D341Med (cell line): Measurements from ENCODE around the gene PPL.
A peak's percentile ranks its signal among the peaks of the same experiment; 100 is the strongest.
"Not testable (repeated sequence)": the region's sequence is repeated elsewhere in the genome, so short reads cannot be mapped to it uniquely, and the experiment has no call there.

ENCODE experiments used
- DNase-seq: peaks from one replicate; pipeline ENCODE4 v3.0.0; 2012; ENCODE audit warnings: low spot score

Gene PPL

GRCh38 chr16:4909825-4910224 is 27.1 kb downstream of the PPL start:
- no peak for DNase-seq

GRCh38 chr16:4908854-4909401 is 28.0 kb downstream of the PPL start:
- DNase-seq = peak; percentile 20

GRCh38 chr16:4904942-4905615 is 31.9 kb downstream of the PPL start:
- peak; percentile 24 for DNase-seq

GRCh38 chr16:4904108-4904941 is 32.6 kb downstream of the PPL start:
- DNase-seq = peak; percentile 13

GRCh38 chr16:4902038-4902437 is 34.9 kb downstream of the PPL start:
- no peak for DNase-seq

GRCh38 chr16:4900750-4901149 is 36.2 kb downstream of the PPL start:
- no peak for DNase-seq

- no peak for DNase-seq
Measured at GRCh38 chr16:4900036-4900435, 36.9 kb downstream of the PPL start.

GRCh38 chr16:4899474-4899846 is 37.5 kb downstream of the PPL start:
- DNase-seq = no peak

GRCh38 chr16:4898811-4899473 is 38.0 kb downstream of the PPL start:
- no peak for DNase-seq

GRCh38 chr16:4897328-4897727 is 39.6 kb downstream of the PPL start:
- DNase-seq = no peak

- not testable (repeated sequence) for DNase-seq
Measured at GRCh38 chr16:4896761-4897160, 40.2 kb downstream of the PPL start.

- DNase-seq = no peak
Measured at GRCh38 chr16:4895366-4895765, 41.6 kb downstream of the PPL start.

GRCh38 chr16:4894276-4895150 is 42.4 kb downstream of the PPL start:
- DNase-seq = no peak

- no peak for DNase-seq
Measured at GRCh38 chr16:4893103-4893862, 43.7 kb downstream of the PPL start.

- DNase-seq = no peak
Measured at GRCh38 chr16:4892361-4893102, 44.4 kb downstream of the PPL start.

GRCh38 chr16:4891886-4892216 is 45.1 kb downstream of the PPL start:
- no peak for DNase-seq

- no peak for DNase-seq
Measured at GRCh38 chr16:4891097-4891885, 45.7 kb downstream of the PPL start.

- no peak for DNase-seq
Measured at GRCh38 chr16:4890686-4891085, 46.3 kb downstream of the PPL start.

GRCh38 chr16:4890026-4890425 is 46.9 kb downstream of the PPL start:
- no peak for DNase-seq
